Testis (tissue), 3 donors: ENCODE measurements around the gene TRRAP. TPM values are rescaled to one million over a fixed set of nuclear protein-coding genes. Genes with fewer than 3 reads are reported as not detected.
"Not testable (repeated sequence)": the region's sequence is repeated elsewhere in the genome, so short reads cannot be mapped to it uniquely, and the experiment has no call there.

Experiments used
- DNase-seq: peaks from one replicate; pipeline ENCODE4 v3.0.0-alpha.2; 2019
- H3K27ac ChIP-seq, 2 donors: fragments of 200-600 bp; sonication (generic); one replicate each; pipeline ENCODE4 v1.5.1; 2019
- H3K27me3 ChIP-seq: fragments of 200-600 bp; sonication (generic); one replicate; pipeline ENCODE4 v1.5.1; 2019
- H3K36me3 ChIP-seq: fragments of 200-600 bp; sonication (generic); one replicate; pipeline ENCODE4 v1.5.1; 2017; ENCODE audit warnings: low read depth; ENCODE audit errors: missing control alignments
- H3K4me1 ChIP-seq: fragments of 200-600 bp; sonication (generic); one replicate; pipeline ENCODE4 v1.5.1; 2019
- H3K4me3 ChIP-seq, 2 donors: fragments of 200-600 bp; sonication (generic); one replicate each; pipeline ENCODE4 v1.5.1; 2017 to 2019
- H3K9me3 ChIP-seq: fragments of 200-600 bp; sonication (generic); one replicate; pipeline ENCODE4 v1.5.1; 2017
- CTCF ChIP-seq, 3 experiments: fragments of 450-650 bp in 2 of 3; fragments of 200-600 bp in 1 of 3; sonication (generic) in 1 of 3; IDR thresholded peaks; one replicate each; pipeline ENCODE4 v1.5.1; 2016 to 2019; ENCODE audit warnings: antibody characterized with exemption in 3 of 3, mild to moderate bottlenecking in 2 of 3, moderate library complexity in 1 of 3
- POLR2A ChIP-seq: fragments of 450-650 bp; IDR thresholded peaks from one replicate; pipeline ENCODE4 v1.6.1; 2017; ENCODE audit warnings: antibody characterized with exemption, mild to moderate bottlenecking, moderate library complexity
- WGBS, 2 donors: methylation state at CpG; one replicate each; pipeline ENCODE4 v1.1.5; 2018; 5-methylcytosine and 5-hydroxymethylcytosine counted together
- intact Hi-C: fragments of 100-400 bp; cut with DNase I; formaldehyde crosslinking; loops from one replicate; pipeline ENCODE4 v1.15.1; 2023; ENCODE audit warnings: low total_unique reads
- polyA plus RNA-seq: library from polyadenylated mRNA; stranded (reverse); fragments of 350-450 nt; fragmentation: Illumina TruSeq; extraction: RNeasy Lipid Tissue Mini Kit (QIAGEN cat#74804); gene quantifications from one replicate; pipeline ENCODE4 v1.2.3, GENCODE V29; 2014; ENCODE audit warnings: low read depth, low replicate concordance; ENCODE audit not compliant: insufficient read depth
- total RNA-seq, 2 donors: library from RNA; depleted of rRNA; stranded (reverse); fragments of >200 nt; gene quantifications; one replicate each; pipeline ENCODE4 v1.2.3, GENCODE V29; 2016

TRRAP gene
- total and polyA plus RNA-seq, 3 donors from 2014 or later, result 45.6 to 120 (median 119) TPM

- 54 to 70% methylated on average over 4 of the region's 4 CpGs for WGBS, 2 donors
- DNase-seq, result no peak
- Histone ChIP-seq H3K4me3 (no peak overlapping the region), H3K27me3 (no peaks in the 10 kb centered on the region), H3K4me1 (peaks cover 9% of the 10 kb centered on the region), H3K27ac (peak overlapping the region in 1 of 2 donors; percentile 74), H3K9me3 (no peaks in the 10 kb centered on the region), H3K36me3 (no peaks in the 10 kb centered on the region)
- TF ChIP-seq POLR2A, result no peak
- no peak for TF ChIP-seq CTCF (IDR thresholded peaks at IDR 0.05)
- intact Hi-C loops, result loop anchor here (5.0 kb wide), 1 partner anchor 408 kb away; no protein-coding TSS in a partner anchor
These were observed 37.6 kb upstream of the TRRAP start for GRCh38 chr7:98840722-98841121.

- Histone ChIP-seq H3K9me3 (no peaks in the 10 kb centered on the region), H3K27ac (peak overlapping the region in 1 of 2 donors; percentile 74), H3K27me3 (no peaks in the 10 kb centered on the region), H3K36me3 (no peaks in the 10 kb centered on the region), H3K4me3 (no peak overlapping the region), H3K4me1 (peaks cover 9% of the 10 kb centered on the region)
- intact Hi-C loops, result loop anchor here (5.0 kb wide), 1 partner anchor 409 kb away; no protein-coding TSS in a partner anchor
- 30 to 40% methylated on average over 11 of the region's 11 CpGs for WGBS, 2 donors
- peak; percentile 83 for DNase-seq
- no peak for TF ChIP-seq POLR2A
- peak; percentile 95 to 98 (median 98) for TF ChIP-seq CTCF (IDR thresholded peaks at IDR 0.05)
These were observed 36.9 kb upstream of the TRRAP start for GRCh38 chr7:98841179-98841997.

GRCh38 chr7:98842552-98842951, 35.8 kb upstream of the TRRAP start:
- not testable (repeated sequence) for H3K36me3 ChIP-seq, H3K4me1 ChIP-seq, H3K9me3 ChIP-seq, H3K27ac ChIP-seq, DNase-seq, H3K27me3 ChIP-seq, H3K4me3 ChIP-seq
- 87 to 92% methylated on average over 2 of the region's 2 CpGs for WGBS, 2 donors
- intact Hi-C loops, result loop anchor here (5.0 kb wide), 1 partner anchor 410 kb away; no protein-coding TSS in a partner anchor

- Histone ChIP-seq H3K27ac (no peak overlapping the region), H3K4me1 (no peaks in the 10 kb centered on the region), H3K27me3 (no peaks in the 10 kb centered on the region), H3K9me3 (no peaks in the 10 kb centered on the region), H3K36me3 (no peaks in the 10 kb centered on the region), H3K4me3 (no peak overlapping the region)
- WGBS, 2 donors, result 91 to 100% methylated on average over 2 to 3 of the region's 3 CpGs
- no peak for TF ChIP-seq POLR2A
- no peak for TF ChIP-seq CTCF (IDR thresholded peaks at IDR 0.05)
- intact Hi-C loops, result no loop called here
- no peak for DNase-seq
These were observed 29.4 kb upstream of the TRRAP start for GRCh38 chr7:98848918-98849317.

GRCh38 chr7:98852826-98853225, 25.5 kb upstream of the TRRAP start:
- no peaks in the 10 kb centered on the region for H3K27me3 ChIP-seq
- H3K27ac ChIP-seq, result no peak overlapping the region
- no peaks in the 10 kb centered on the region for H3K36me3 ChIP-seq
- TF ChIP-seq POLR2A (no peak), CTCF (IDR thresholded peaks at IDR 0.05) (no peak)
- whole genome bisulfite sequencing, 2 donors, result 61 to 69% methylated on average over 4 of the region's 4 CpGs
- H3K9me3 ChIP-seq, result no peaks in the 10 kb centered on the region
- no peak for DNase-seq
- H3K4me1 ChIP-seq, result no peaks in the 10 kb centered on the region
- H3K4me3 ChIP-seq, result no peak overlapping the region
- intact Hi-C loops, result no loop called here
